NCI-H1436 treated with DMSO at 0.1 percent for 48 hours (cell line): Measurements from ENCODE around the gene ABCF1.

ENCODE experiments used
- DNase-seq: peaks from one replicate; lab custom pipeline; 2025; lab: John Stamatoyannopoulos, UW

The ABCF1 gene

DNA sequence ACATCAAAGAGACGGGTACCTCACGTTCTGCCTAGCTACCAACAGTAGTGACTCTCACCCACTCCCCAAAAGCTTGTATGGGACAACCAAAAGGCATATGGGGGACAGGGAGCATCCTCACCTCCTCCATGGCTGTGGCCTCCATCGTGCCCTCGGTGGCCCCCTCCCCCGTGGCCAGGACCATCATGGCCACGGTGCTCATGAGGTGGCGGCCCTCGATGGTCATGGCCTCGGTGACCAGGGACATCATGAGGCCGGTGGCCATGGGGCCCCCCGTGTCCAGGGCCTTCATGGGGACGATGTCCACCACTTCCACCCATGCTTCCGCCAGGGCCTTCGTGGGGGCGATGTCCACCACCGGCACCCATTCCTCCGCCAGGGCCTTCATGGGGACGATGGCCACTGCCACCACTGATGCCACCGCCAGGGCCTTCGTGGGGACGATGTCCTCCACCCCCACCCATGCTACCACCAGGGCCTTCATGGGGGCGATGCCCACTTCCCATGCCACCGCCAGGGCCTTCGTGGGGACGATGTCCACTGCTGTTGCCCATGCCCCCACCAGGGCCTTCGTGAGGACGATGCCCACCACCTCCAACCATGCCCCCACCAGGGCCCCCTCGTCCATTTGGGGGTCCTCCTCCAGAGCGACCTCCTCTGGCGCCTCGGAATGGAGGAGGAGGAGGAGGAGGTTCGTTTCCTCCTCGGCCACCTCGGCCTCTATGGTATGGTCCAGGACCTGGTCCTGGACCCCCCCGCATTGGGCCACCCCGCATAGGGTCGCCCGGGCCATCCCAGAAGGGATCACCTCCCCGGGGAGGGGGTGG lies 30.8 kb downstream of the ABCF1 start:
- no peak for DNase-seq

DNA sequence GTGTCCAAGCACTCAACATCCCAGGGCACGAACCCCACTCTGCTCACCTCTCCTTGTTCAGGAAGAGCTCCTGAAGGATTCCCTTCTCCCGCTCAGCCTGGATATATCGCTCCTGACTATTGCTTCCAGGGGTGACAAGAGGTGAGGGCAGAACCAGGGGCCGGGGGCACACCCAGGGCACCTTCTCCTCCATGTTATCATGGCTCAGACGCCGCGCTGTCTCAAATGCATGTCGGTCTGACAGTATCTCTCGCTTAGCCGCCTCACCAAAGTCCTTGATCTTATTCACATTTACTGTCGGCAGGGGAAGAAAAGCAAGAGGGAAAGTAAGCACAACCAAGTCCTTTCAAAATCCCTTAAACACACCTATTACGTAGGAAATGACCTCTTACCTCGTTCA lies 32.7 kb downstream of the ABCF1 start:
- DNase-seq = no peak

DNA sequence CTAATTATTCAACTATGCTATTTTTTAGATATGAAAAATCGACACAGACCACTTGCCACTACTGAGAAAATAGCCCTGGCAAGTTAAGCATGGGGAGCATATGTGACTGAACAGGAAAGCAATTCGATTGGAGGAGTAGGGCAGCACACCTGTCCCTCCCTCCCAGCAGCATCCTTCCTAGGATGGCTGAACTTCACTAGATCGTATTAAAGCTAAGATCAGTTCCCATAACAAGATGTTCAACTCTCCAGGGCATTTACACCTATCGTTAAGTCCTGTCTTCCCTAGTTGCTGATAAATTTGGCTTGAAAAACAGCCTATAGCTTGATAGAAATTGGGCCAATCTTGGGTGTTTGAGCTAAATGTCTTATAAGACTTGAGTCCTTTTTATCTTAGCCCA lies 38.8 kb downstream of the ABCF1 start:
- no peak for DNase-seq

DNA sequence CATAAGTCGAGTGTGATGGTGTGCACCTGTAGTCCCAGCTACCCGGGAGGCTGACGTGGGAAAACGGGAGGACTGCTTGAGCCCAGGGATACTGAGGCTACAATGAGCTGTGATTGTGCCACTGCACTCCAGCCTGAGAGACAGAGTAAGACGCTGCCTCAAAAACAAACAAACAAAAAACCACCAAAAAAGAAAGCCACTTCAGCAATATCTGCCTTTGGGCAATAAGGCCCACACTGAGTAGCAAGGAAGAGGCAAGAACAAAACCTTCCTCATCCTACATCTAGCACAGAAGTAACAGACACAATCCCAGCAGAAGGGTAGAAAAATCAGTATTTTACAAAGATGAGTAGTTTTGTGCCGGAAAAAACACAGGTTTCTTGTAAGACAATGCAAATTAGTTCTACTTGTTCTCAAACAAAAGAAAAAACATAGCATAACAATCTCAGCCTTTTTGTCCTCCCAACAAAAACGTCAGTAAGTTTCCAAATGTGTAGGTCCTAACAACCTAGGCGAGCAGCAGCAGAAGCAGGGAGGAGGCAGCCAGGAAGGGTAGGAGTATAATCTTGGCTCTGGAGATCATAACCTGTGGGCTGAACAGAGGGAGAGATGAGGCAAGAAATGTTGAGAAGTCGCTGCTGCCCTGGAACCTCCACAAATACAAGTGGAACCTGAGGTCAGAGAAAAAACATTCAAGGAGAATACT lies 40.1 kb downstream of the ABCF1 start:
- DNase-seq = no peak

DNA sequence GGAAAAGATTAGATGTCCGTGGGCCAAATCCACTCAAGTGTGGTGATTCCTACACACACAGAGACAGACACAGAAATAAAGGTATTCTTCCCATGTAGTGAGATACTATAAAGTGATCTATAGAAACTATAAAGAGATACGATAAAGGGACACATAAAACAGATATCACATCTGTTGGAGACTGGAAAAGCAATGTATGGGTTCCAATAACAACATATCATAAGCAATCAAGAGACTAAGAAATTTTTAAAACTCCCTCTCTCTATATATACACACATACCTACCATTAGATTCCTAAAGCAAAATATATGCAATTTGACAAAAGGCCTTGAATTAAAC lies 40.6 kb downstream of the ABCF1 start:
- DNase-seq = no peak

DNA sequence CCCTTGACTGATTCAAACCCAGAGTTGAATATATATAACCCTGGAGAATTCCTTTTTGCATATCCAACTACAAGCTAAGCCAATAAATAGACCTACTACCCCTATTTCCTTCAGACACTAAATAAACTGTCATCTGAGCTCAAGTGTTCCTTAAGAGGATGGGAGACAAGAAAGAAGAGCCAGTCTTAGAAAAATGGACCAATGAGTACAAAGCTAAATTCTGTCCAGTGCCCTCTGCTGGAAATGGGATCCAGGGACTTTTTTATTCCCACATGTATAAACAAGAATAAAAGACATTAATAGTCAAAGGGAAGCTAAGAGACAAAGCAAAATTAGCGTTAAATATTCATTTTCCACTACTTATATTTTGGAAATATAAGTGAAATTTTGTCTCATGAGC lies 41.0 kb downstream of the ABCF1 start:
- no peak for DNase-seq

DNA sequence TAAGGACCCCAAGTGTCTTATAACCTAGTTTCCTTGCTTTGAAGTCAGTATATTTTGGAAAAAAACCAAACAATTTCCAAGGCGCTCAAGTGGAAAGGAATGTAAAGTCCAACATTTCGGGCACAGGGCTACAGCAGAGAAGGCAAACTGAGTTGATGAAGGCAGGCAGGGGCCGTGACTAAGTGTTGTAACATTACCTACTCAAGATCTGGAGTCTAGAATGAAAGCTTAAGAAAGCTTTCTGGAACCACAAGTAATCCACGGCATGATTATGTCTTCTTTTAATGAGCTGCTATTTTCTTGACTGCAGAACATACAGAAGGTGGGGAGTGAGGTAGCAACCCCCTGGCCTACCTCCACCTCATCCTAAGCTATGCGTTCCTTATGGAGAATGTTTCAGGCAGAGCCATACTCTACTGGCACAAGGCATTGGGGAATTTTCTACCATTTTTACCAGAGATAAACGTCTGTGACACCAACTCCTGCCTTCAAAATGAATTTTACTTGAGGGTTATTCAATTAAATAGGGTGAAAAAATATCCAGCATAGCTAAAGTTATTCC lies 41.5 kb downstream of the ABCF1 start:
- no peak for DNase-seq

DNA sequence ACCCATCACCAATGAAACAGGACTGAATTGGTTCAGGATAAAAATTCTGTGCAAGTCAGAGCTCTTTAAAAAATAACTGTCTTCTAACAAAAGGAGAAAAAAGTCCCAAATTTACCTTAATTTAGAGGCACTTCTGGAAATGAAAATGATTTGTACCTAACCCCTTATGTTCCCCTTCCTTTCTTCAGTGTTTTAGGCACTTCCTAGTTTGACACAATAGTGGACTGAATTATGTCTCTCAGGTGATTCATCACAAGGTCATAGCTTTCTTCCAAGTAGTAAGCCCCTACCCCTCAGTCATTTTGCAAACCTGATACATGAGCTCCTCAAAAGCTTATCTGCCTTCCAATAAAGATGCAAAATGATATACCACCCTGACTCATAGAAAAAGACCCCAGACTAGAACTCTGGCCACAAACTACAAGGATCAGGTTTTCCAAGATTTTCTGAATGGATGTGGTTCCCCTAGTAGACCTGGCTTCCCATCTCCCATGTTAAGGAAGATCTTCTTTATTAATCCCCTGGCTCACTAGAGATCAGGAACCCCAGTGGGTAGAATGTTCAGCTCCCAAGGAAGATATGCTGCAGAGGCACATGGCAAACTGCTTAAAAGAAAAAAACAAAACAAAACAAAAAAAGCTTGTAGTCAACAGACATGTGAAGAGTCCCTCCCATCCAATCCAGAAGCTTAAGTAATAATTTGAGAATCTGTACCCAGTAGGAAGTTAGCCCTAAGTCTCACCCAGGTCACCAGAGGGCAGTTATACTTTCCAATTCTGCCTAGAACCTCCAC lies 42.2 kb downstream of the ABCF1 start:
- DNase-seq = no peak

DNA sequence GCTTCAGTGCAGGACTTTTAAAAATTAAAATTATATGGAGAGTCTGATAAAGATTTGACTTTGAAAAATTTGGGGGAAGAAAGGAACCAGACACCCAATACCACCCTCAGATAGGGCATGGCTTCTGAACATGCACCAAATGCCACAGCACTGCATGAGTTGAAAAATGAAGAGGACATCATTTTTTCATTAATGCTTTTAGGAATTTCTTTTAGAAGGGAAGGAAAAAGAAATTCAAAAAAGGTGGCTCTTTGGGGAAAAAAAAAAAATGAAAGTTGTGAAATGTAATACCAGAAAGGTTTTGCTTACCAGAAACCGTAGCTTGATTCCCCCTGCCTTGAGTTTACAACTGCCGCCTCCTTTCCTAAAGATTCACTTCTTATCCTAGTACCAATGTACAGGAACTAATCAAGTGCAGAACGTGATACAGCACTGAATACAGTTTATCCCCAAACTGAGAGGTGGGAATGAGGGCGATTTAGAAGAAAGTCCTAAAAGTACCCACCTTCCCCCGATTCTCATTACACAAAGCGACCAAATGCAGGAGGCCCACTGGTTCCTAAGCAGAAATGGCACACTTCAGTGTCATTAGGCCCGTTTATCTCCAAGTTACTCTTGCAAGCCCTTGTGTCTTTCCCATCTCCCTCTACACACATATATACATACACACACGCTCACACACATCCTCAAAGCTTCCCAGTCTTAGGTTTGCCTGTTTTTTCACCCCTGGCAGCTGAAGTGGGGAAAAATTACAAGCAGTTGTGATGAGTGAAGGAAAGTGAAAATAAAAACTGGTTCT lies 43.0 kb downstream of the ABCF1 start:
- no peak for DNase-seq

DNA sequence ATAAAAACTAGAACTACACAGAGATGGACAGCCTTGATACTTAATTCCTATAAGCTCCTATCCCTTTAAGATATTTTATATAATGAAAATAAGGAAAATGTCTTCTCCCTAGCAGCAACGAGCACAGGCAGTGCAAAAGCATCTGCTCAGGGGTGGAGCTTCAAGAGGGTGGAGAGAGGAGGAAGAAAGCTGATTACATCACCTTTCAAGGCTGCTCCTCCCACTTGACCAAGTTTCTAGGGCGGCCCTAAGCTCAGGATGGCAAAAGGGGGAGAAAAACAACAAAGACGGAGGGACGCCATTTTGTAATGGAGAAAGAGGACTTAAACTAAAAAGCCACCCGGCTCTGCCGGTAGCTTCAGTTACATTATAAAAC lies 43.6 kb downstream of the ABCF1 start:
- DNase-seq = peak; percentile 95

DNA sequence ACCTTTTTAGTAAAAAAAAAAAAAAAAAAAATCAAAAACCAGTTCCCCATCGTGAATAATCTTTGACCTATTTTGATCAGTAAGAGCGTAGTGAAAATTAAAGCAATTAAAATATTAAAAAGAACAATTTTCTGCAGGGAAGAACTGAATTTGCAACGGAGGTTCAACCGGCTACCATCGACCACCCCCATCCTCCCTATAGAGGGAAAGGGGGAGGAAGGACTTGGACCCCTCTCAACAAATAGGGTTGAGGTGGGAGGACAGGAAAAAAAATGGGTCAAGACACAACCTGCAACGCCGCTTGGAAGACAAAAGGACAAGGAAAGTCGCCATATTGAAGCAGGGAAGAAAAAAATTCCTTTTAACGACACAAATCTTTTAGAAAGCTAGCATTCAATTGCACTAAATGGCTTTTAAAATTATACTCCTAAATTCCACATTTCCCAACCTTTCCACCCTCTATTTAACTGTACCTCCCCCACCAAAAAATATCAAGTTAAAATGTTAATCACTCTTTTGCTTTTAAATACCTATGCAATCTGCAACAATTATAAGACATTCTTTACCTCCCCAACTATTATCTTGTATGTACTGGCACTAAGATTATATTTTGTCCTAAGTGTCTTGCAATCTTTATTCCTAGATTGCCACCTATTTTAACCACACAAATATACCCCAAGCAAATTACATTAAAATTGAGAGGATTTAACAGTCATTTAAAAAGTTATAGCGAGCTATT lies 44.1 kb downstream of the ABCF1 start:
- peak; percentile 21 for DNase-seq

DNA sequence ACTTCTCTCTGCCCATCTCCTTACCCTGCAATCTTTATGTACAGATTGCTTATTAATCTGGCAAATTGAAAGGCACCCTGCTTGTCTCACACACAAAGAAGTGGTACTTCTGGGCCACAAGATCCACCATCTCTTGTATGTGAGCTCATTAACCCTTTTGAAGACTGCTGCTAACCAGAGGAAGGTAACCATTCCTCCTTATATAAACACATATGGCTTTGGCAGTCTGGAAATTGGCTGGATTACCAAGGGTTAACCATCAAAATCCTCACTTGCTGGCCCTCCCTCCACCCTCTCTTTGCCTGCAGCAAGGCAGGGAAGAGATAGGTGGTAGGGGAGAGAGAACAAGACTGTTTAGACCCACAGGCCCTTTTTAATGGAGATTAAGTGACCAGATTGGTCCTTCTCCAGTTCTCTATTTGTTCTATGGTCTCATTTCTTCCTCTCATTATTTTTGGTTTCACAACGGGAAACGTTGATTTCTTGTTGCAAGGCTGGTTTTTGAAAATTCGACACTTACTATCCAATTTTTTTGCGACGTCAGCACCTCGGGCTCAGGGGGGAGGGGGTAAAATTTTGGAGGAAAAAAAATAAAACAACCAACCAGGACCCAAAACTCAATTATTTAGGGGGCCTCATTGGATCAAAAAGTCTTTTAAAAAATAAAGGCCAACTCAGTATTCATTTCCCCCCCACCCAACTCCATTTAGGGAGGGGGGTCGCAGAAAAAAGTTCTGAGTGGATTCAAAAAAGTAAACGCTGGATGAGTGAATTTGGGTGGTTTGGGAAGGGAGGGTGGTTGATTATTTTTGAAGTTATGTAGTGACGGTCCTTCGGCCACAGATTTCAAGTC lies 44.9 kb downstream of the ABCF1 start:
- DNase-seq = peak; percentile 38

DNA sequence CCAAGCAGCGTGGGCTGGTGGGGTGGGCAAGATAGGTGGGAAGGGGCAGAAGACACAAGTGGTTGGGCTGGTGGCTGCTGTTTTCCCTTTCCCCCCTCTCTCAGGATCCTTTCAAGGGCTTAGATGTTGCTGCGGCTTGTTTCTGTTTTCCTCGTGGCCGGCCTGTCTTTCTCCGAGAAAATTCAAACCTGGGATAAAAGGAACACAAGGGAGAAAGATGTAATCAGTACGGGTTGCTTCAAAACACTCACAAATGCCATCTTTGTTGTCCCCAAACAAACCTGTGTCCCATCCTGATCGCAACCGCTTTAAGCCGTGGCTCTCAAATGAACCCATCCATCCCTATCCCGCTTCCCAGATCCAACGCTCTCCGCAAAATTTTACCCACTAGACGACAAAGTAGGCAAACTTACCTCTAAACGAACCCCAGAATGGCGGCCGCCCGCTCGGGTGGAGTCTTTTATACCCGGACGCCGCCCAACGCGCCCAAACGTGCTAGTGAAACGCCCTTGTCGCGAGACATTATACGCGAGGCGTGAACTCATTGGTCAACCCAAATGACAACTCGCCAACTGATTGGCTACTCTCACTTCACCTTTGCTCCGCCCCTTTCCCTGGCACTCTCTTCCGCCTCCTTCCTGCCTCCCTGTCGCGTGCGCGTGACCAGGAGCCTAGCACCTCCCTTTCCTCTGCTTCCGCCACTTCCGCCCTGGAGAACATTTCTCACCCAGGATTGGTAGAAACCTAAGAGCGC lies 45.7 kb downstream of the ABCF1 start, which contains the start of gene PPP1R10:
Gene PPP1R10 (minus strand): TSS at position 433 of the 754 bp plus-strand sequence. CDS start 7,299 bp downstream, outside the sequence.
- DNase-seq = peak; percentile 99

DNA sequence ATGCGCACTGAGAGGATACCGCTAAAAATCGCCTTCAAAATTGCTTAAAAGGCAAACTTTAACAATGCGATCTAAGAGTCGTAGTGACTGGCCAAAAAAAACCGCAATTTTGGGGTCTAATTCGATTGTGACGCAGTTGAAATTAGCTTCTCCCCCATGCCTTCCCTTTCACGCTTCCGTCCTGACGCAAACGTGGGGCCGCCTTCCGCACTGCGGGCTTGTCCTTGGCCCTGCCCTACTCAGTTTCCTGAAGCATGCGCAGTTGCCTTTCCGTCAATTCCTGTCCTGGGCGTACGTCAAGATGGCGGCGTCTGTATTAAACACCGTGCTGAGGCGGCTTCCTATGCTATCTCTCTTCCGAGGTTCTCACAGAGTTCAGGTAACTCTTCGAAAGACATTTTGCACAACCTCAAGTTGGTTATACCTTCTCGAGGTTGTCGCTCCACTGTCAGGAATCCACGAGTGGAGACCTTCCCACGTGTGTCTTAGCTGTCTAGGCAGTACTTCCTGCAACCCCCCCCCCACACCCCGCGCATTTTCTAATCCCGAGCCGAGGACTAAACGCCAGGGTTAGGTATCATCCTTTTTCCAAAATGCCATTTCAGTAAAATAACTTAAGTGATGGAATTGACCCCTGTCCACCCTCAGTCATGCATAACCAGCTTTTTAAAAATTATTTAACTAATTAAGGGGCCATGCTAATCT lies 46.5 kb downstream of the ABCF1 start, which contains the start of gene MRPS18B:
Gene MRPS18B (plus strand): TSS at position 276 of the 705 bp plus-strand sequence. CDS start 26 bp downstream, at position 302.
- peak; percentile 92 for DNase-seq

DNA sequence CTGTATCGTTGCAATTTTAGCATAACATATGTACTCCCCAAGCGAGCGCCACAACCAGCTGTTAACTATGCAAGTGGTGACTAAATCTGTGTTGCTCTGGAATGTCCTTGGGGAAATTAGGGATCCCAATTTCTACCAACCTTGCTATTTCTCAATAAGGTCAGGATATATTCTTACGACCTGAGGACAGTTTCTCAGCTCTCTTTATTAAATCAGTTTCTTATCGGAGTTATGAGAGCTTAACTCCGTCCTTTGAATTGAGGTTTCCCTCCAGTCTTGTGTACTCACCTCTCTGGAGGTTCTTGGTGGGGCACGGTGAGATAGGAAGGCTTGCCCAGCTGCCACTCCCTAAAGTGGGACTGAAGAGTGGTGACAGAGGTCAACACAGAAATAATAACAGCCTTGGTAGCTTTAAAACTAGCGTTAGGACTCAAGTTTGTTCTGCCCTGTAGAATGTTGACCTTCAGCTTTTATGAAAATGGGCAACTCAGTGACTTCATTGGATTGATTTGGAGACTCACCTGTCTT lies 47.1 kb downstream of the ABCF1 start:
- DNase-seq = no peak

DNA sequence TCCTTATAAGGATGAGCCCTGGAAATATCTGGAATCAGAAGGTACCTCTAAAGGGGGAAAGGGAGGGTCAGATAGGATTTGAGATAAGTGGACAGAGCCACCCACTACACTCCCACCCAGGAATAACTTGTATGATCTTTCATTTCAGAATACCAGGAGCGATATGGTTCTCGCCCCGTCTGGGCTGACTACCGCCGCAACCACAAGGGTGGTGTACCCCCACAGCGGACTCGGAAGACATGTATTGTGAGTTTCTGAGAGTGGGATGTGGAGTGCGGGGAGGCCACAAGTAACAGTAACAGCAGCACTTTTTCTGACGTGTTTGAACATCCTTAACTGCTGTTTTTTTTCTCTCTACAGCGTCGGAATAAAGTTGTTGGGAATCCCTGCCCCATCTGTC lies 48.3 kb downstream of the ABCF1 start:
- no peak for DNase-seq

DNA sequence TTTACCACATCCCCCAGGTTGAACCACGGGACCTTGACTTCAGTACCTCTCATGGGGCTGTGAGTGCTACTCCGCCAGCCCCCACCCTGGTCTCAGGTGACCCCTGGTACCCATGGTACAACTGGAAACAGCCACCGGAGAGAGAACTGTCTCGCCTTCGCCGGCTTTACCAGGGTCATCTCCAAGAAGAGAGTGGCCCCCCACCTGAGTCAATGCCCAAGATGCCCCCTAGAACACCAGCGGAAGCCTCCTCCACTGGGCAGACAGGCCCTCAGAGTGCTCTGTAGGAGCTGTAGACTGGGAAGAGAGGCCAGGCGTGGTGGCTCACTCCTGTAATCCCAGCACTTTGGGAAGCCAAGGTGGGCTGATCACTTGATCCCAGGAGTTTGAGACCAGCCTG lies 54.3 kb downstream of the ABCF1 start:
- no peak for DNase-seq
